H1 (cell line): ENCODE results near the gene ASPG. TPM values are rescaled to one million over a fixed set of nuclear protein-coding genes. Genes with fewer than 3 reads are reported as not detected.

Source experiments
- CHD2 ChIP-seq: IDR thresholded peaks from 2 replicates; pipeline ENCODE4 v1.6.1; 2012; ENCODE audit warnings: low read length, improper control_type of control experiment
- KDM5A ChIP-seq: fragments of 200-600 bp; IDR thresholded peaks from 2 replicates; pipeline ENCODE4 v1.7.1; 2012; ENCODE audit warnings: mild to moderate bottlenecking, low read length, inconsistent platforms, mixed read lengths
- PHF8 ChIP-seq: fragments of 200-600 bp; sonication (generic); conservative IDR thresholded peaks from 2 replicates; pipeline ENCODE4 v1.7.1; 2012; ENCODE audit warnings: low read depth, mild to moderate bottlenecking, inconsistent platforms, low read length, moderate library complexity
- POLR2A ChIP-seq, 2 experiments: IDR thresholded peaks; 1 replicate in 1 of 2; 2 replicates in 1 of 2; pipeline ENCODE4 v1.6.1; 2011; ENCODE audit warnings: low read depth in 2 of 2, low read length in 2 of 2, mild to moderate bottlenecking in 2 of 2; ENCODE audit errors: control extremely low read depth in 1 of 2
- POLR2AphosphoS5 ChIP-seq: IDR thresholded peaks from 2 replicates; pipeline ENCODE4 v1.6.1; 2011; ENCODE audit warnings: low read depth, low read length
- SIRT6 ChIP-seq: IDR thresholded peaks from one replicate; pipeline ENCODE4 v1.7.1; 2012; ENCODE audit warnings: low read length, inconsistent platforms
- TAF1 ChIP-seq: IDR thresholded peaks from 2 replicates; pipeline ENCODE4 v1.6.1; 2011; ENCODE audit warnings: mild to moderate bottlenecking, low read depth, low read length
- TEAD4 ChIP-seq: IDR thresholded peaks from 2 replicates; pipeline ENCODE4 v1.6.1; 2012; ENCODE audit warnings: low read depth, low read length, inconsistent platforms, mixed read lengths
- polyA plus RNA-seq, 7 experiments: library from polyadenylated mRNA; depleted of rRNA in 3 of 7; stranded (reverse) in 5 of 7; unstranded in 2 of 7; fragments of >200 nt in 5 of 7; fragments of 200-250 nt in 2 of 7; gene quantifications; 1 replicate in 5 of 7; 2 replicates in 1 of 7; 4 replicates in 1 of 7; pipeline versions ENCODE4 v1.2.1 to v1.2.3, GENCODE V29; 2011 to 2013; ENCODE audit warnings: missing spikeins in 2 of 7, mixed read lengths in 2 of 7
- total RNA-seq: library from RNA; stranded (reverse); fragmentation: NEBNext Ultra II Directional; extraction: Animal tissue kit (Norgen Biotek cat#: 25700); gene quantifications from 2 replicates; pipeline ENCODE4 v1.2.1, GENCODE V29; 2021
- TF ChIP-seq, protein P1 (sequence below): fragments of 300-600 bp; sonication (generic); IDR thresholded peaks from 2 replicates; pipeline ENCODE4 v1.7.1; 2012; ENCODE audit warnings: low read length, moderate library complexity, mild to moderate bottlenecking, inconsistent platforms; ENCODE audit not compliant: insufficient replicate concordance

ASPG gene
- total and polyA plus RNA-seq, 2 of the 8 experiments (the other 6 are each of a cell fraction or from before 2014, with no cell fraction given), result 0.34 to 0.59 TPM

DNA sequence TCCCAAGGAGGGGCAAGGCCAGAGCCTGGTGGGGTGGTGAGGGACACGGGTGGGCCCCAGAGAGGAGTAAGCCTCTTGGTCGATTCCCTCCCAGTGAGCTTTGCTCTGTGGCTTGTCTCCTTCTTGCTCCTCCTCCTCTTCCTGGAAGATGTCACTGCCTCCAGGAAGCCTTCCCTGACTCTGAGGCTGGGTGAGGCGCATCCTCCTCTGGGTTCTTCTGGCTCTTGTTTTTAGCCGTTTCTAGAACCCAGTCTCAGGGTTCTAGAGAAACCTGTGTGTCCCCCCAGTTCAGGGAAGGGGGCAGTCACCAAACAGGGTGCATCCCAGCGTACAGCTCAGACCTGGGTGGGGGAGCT, 65.5 kb downstream of the ASPG start (continued):
- TF ChIP-seq, protein P1, sequence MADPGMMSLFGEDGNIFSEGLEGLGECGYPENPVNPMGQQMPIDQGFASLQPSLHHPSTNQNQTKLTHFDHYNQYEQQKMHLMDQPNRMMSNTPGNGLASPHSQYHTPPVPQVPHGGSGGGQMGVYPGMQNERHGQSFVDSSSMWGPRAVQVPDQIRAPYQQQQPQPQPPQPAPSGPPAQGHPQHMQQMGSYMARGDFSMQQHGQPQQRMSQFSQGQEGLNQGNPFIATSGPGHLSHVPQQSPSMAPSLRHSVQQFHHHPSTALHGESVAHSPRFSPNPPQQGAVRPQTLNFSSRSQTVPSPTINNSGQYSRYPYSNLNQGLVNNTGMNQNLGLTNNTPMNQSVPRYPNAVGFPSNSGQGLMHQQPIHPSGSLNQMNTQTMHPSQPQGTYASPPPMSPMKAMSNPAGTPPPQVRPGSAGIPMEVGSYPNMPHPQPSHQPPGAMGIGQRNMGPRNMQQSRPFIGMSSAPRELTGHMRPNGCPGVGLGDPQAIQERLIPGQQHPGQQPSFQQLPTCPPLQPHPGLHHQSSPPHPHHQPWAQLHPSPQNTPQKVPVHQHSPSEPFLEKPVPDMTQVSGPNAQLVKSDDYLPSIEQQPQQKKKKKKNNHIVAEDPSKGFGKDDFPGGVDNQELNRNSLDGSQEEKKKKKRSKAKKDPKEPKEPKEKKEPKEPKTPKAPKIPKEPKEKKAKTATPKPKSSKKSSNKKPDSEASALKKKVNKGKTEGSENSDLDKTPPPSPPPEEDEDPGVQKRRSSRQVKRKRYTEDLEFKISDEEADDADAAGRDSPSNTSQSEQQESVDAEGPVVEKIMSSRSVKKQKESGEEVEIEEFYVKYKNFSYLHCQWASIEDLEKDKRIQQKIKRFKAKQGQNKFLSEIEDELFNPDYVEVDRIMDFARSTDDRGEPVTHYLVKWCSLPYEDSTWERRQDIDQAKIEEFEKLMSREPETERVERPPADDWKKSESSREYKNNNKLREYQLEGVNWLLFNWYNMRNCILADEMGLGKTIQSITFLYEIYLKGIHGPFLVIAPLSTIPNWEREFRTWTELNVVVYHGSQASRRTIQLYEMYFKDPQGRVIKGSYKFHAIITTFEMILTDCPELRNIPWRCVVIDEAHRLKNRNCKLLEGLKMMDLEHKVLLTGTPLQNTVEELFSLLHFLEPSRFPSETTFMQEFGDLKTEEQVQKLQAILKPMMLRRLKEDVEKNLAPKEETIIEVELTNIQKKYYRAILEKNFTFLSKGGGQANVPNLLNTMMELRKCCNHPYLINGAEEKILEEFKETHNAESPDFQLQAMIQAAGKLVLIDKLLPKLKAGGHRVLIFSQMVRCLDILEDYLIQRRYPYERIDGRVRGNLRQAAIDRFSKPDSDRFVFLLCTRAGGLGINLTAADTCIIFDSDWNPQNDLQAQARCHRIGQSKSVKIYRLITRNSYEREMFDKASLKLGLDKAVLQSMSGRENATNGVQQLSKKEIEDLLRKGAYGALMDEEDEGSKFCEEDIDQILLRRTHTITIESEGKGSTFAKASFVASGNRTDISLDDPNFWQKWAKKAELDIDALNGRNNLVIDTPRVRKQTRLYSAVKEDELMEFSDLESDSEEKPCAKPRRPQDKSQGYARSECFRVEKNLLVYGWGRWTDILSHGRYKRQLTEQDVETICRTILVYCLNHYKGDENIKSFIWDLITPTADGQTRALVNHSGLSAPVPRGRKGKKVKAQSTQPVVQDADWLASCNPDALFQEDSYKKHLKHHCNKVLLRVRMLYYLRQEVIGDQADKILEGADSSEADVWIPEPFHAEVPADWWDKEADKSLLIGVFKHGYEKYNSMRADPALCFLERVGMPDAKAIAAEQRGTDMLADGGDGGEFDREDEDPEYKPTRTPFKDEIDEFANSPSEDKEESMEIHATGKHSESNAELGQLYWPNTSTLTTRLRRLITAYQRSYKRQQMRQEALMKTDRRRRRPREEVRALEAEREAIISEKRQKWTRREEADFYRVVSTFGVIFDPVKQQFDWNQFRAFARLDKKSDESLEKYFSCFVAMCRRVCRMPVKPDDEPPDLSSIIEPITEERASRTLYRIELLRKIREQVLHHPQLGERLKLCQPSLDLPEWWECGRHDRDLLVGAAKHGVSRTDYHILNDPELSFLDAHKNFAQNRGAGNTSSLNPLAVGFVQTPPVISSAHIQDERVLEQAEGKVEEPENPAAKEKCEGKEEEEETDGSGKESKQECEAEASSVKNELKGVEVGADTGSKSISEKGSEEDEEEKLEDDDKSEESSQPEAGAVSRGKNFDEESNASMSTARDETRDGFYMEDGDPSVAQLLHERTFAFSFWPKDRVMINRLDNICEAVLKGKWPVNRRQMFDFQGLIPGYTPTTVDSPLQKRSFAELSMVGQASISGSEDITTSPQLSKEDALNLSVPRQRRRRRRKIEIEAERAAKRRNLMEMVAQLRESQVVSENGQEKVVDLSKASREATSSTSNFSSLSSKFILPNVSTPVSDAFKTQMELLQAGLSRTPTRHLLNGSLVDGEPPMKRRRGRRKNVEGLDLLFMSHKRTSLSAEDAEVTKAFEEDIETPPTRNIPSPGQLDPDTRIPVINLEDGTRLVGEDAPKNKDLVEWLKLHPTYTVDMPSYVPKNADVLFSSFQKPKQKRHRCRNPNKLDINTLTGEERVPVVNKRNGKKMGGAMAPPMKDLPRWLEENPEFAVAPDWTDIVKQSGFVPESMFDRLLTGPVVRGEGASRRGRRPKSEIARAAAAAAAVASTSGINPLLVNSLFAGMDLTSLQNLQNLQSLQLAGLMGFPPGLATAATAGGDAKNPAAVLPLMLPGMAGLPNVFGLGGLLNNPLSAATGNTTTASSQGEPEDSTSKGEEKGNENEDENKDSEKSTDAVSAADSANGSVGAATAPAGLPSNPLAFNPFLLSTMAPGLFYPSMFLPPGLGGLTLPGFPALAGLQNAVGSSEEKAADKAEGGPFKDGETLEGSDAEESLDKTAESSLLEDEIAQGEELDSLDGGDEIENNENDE, result no peak
- TF ChIP-seq PHF8 (no peak), CHD2 (no peak), POLR2A (IDR thresholded peaks at IDR 0.05; ENCODE audit: control extremely low read depth in 1 of 2, low read depth in 2 of 2, low read length in 2 of 2) (no peak), SIRT6 (no peak), KDM5A (no peak), POLR2AphosphoS5 (no peak), TAF1 (no peak), TEAD4 (no peak)
- TF ChIP-seq, all 59 proteins: peak for 0
